H9 (cell line): ENCODE measurements around the gene APBB2. TPM values are rescaled to one million over a fixed set of nuclear protein-coding genes. Genes with fewer than 3 reads are reported as not detected.

ENCODE experiments used
- DNase-seq: peaks from one replicate; pipeline ENCODE4 v3.0.0-alpha.2; 2017
- H2AFZ ChIP-seq: one replicate; pipeline ENCODE4 v1.6.1; 2013; ENCODE audit warnings: mild to moderate bottlenecking, low read length, control low read depth, moderate library complexity
- H2AK5ac ChIP-seq: 2 replicates; pipeline ENCODE4 v1.6.1; 2013; ENCODE audit warnings: low read length, control low read depth, mixed read lengths; ENCODE audit not compliant: insufficient read length
- H2BK120ac ChIP-seq: one replicate; pipeline ENCODE4 v1.6.1; 2013; ENCODE audit warnings: low read depth, mild to moderate bottlenecking, low read length, control low read depth, inconsistent platforms; ENCODE audit not compliant: poor library complexity, severe bottlenecking
- H2BK12ac ChIP-seq: 2 replicates; pipeline ENCODE4 v1.6.1; 2013; ENCODE audit warnings: low read length, control low read depth, mixed read lengths, low read depth; ENCODE audit not compliant: insufficient read length
- H2BK15ac ChIP-seq: 2 replicates; pipeline ENCODE4 v1.6.1; 2013; ENCODE audit warnings: low read depth, low read length, control low read depth
- H2BK20ac ChIP-seq: one replicate; pipeline ENCODE4 v1.6.1; 2013; ENCODE audit warnings: low read depth, mild to moderate bottlenecking, low read length, control low read depth, inconsistent platforms; ENCODE audit not compliant: poor library complexity, severe bottlenecking
- H2BK5ac ChIP-seq: 2 replicates; pipeline ENCODE4 v1.6.1; 2013; ENCODE audit warnings: low read length, control low read depth, mixed read lengths; ENCODE audit not compliant: insufficient read length
- H3K14ac ChIP-seq: 2 replicates; pipeline ENCODE4 v1.6.1; 2013; ENCODE audit warnings: low read length, control low read depth; ENCODE audit not compliant: insufficient read depth
- H3K18ac ChIP-seq: 2 replicates; pipeline ENCODE4 v1.6.1; 2013; ENCODE audit warnings: low read depth, mild to moderate bottlenecking, mixed read lengths, low read length, control low read depth; ENCODE audit not compliant: insufficient read length
- H3K23ac ChIP-seq: 2 replicates; pipeline ENCODE4 v1.6.1; 2013; ENCODE audit warnings: low read length, control low read depth, mixed read lengths, low read depth; ENCODE audit not compliant: insufficient read length
- H3K23me2 ChIP-seq: 2 replicates; pipeline ENCODE4 v1.6.1; 2013; ENCODE audit warnings: low read depth, mild to moderate bottlenecking, mixed read lengths, low read length, control low read depth; ENCODE audit not compliant: insufficient read length, poor library complexity, severe bottlenecking
- H3K27ac ChIP-seq: 2 replicates; pipeline ENCODE4 v1.5.1; 2013; ENCODE audit warnings: low read length, control low read depth, mixed read lengths, low read depth; ENCODE audit not compliant: insufficient read length
- H3K27me3 ChIP-seq: 2 replicates; pipeline ENCODE4 v1.6.1; 2013; ENCODE audit warnings: low read length, control low read depth, inconsistent platforms; ENCODE audit not compliant: insufficient read depth
- H3K4ac ChIP-seq: 2 replicates; pipeline ENCODE4 v1.6.1; 2013; ENCODE audit warnings: low read depth, mild to moderate bottlenecking, control low read depth, inconsistent platforms, low read length, moderate library complexity
- H3K4me1 ChIP-seq: 2 replicates; pipeline ENCODE4 v1.6.1; 2013; ENCODE audit warnings: low read length, control low read depth, inconsistent platforms; ENCODE audit not compliant: insufficient read depth
- H3K4me2 ChIP-seq: 2 replicates; pipeline ENCODE4 v1.6.1; 2013; ENCODE audit warnings: low read length, control low read depth, mixed read lengths; ENCODE audit not compliant: insufficient read length, insufficient read depth
- H3K56ac ChIP-seq: 2 replicates; pipeline ENCODE4 v1.6.1; 2013; ENCODE audit warnings: low read depth, mild to moderate bottlenecking, mixed read lengths, low read length, control low read depth; ENCODE audit not compliant: insufficient read length
- H3K79me1 ChIP-seq: 2 replicates; pipeline ENCODE4 v1.6.1; 2013; ENCODE audit warnings: low read depth, mild to moderate bottlenecking, moderate library complexity, low read length, control low read depth, inconsistent platforms; ENCODE audit not compliant: insufficient read depth, poor library complexity, severe bottlenecking
- H3K79me2 ChIP-seq: 2 replicates; pipeline ENCODE4 v1.6.1; 2013; ENCODE audit warnings: low read length, control low read depth, inconsistent platforms; ENCODE audit not compliant: insufficient read depth
- H3K9ac ChIP-seq: 2 replicates; pipeline ENCODE4 v1.6.1; 2013; ENCODE audit warnings: low read length, control low read depth, mixed read lengths; ENCODE audit not compliant: insufficient read length; ENCODE audit errors: extremely low read depth
- H3K9me3 ChIP-seq: one replicate; pipeline ENCODE4 v1.6.1; 2013; ENCODE audit warnings: low read depth, low read length, inconsistent platforms; ENCODE audit not compliant: control insufficient read depth
- H3T11ph ChIP-seq: one replicate; pipeline ENCODE4 v1.6.1; 2013; ENCODE audit warnings: mild to moderate bottlenecking, low read length, control low read depth, inconsistent platforms
- H4K20me1 ChIP-seq: one replicate; pipeline ENCODE4 v1.6.1; 2013; ENCODE audit not compliant: control insufficient read depth, insufficient read length, insufficient read depth
- H4K5ac ChIP-seq: 2 replicates; pipeline ENCODE4 v1.6.1; 2013; ENCODE audit warnings: low read depth, mild to moderate bottlenecking, mixed read lengths, low read length, control low read depth; ENCODE audit not compliant: insufficient read length
- H4K8ac ChIP-seq: replicated peaks from 2 replicates; pipeline ENCODE4 v1.6.1; 2013; ENCODE audit warnings: low read length, control low read depth, mixed read lengths, low read depth; ENCODE audit not compliant: insufficient read length
- H4K91ac ChIP-seq: 2 replicates; pipeline ENCODE4 v1.6.1; 2013; ENCODE audit warnings: low read depth, mild to moderate bottlenecking, moderate library complexity, mixed read lengths, low read length, control low read depth; ENCODE audit not compliant: insufficient read length
- H3K27ac Mint-ChIP-seq, 3 experiments: 2 replicates in 2 of 3; 3 replicates in 1 of 3; pipeline ENCODE4 v1.8.0; 2020 to 2021; ENCODE audit warnings: mixed read lengths in 3 of 3, mild to moderate bottlenecking in 1 of 3, moderate library complexity in 1 of 3
- H3K27me3 Mint-ChIP-seq: 2 replicates; pipeline ENCODE4 v1.8.0; 2021; ENCODE audit warnings: low read depth, mild to moderate bottlenecking, moderate library complexity, mixed read lengths
- H3K36me3 Mint-ChIP-seq, 3 experiments: 2 replicates in 2 of 3; 3 replicates in 1 of 3; pipeline ENCODE4 v1.8.0; 2020 to 2021; ENCODE audit warnings: low read depth in 3 of 3, mixed read lengths in 3 of 3; ENCODE audit not compliant: insufficient read depth in 1 of 3
- H3K4me1 Mint-ChIP-seq, 2 experiments: 2 replicates each; pipeline ENCODE4 v1.8.0; 2020; ENCODE audit warnings: mixed read lengths in 2 of 2
- H3K4me3 Mint-ChIP-seq, 2 experiments: 2 replicates in 1 of 2; 3 replicates in 1 of 2; pipeline ENCODE4 v1.8.0; 2020 to 2021; ENCODE audit warnings: mild to moderate bottlenecking in 2 of 2, mixed read lengths in 2 of 2, moderate library complexity in 1 of 2
- H3K9me3 Mint-ChIP-seq, 2 experiments: 2 replicates in 1 of 2; 3 replicates in 1 of 2; pipeline ENCODE4 v1.8.0; 2020; ENCODE audit warnings: mild to moderate bottlenecking in 2 of 2, mixed read lengths in 2 of 2, moderate library complexity in 1 of 2
- CTCF ChIP-seq: fragments of 200-600 bp; sonication (generic); conservative IDR thresholded peaks from 3 replicates; pipeline ENCODE4 v1.8.0; 2021; ENCODE audit warnings: antibody characterized with exemption, mild to moderate bottlenecking
- WGBS: extraction: QIAGEN DNeasy Blood & Tissue Kit; methylation state at CpG from one replicate; pipeline ENCODE4 v1.1.7; 2013; ENCODE audit warnings: missing lambda C conversion rate, low lambda C conversion rate, mixed read lengths; ENCODE audit not compliant: insufficient read length; ENCODE audit errors: extremely low coverage; 5-methylcytosine and 5-hydroxymethylcytosine counted together
- total RNA-seq: library from RNA; stranded (reverse); gene quantifications from 2 replicates; pipeline ENCODE4 v1.2.1, GENCODE V29; 2021

APBB2 gene
- total RNA-seq, 1 experiment from 2014 or later, result 39.6 TPM

- H3K27ac ChIP-seq, result no peak overlapping the region
- H2BK15ac ChIP-seq, result no peak overlapping the region
- no peak overlapping the region for H4K8ac ChIP-seq
- WGBS, result no CpG with 5 or more reads among the region's 16 CpGs
- TF ChIP-seq CTCF, result no peak
- H3K27me3 ChIP-seq, result no peaks in the 10 kb centered on the region
- no peak overlapping the region for H3K4me3 Mint-ChIP-seq
- no peak overlapping the region for H2BK120ac ChIP-seq
- no peaks in the 10 kb centered on the region for H4K20me1 ChIP-seq
- H3K23ac ChIP-seq, result no peak overlapping the region
- no peak overlapping the region for H3K18ac ChIP-seq
- H3K27ac Mint-ChIP-seq, result 0 out of 7 replicates have a peak overlapping the region, but pooled peaks of 1 of the 3 experiments have one; percentile 7
- H3K4ac ChIP-seq, result no peak overlapping the region
- peaks cover 11 to 13% of the 10 kb centered on the region in 2 experiments for H3K4me1 Mint-ChIP-seq
- H3K27me3 Mint-ChIP-seq, result no peaks in the 10 kb centered on the region
- no peak overlapping the region for H4K5ac ChIP-seq
- no peak overlapping the region for H2BK5ac ChIP-seq
- H3K9me3 ChIP-seq, result no peaks in the 10 kb centered on the region
- peaks cover 3% of the 10 kb centered on the region; the same call in 1 of the 2 replicates for H3K79me2 ChIP-seq
- peaks cover 17 to 45% (median 24%) of the 10 kb centered on the region in 3 experiments; a peak in 6 of 7 replicates for H3K36me3 Mint-ChIP-seq
- H3K14ac ChIP-seq, result no peak overlapping the region
- no peak overlapping the region for H3T11ph ChIP-seq
- H2AFZ ChIP-seq, result no peak overlapping the region
- H3K9ac ChIP-seq, result no peak overlapping the region
- H3K79me1 ChIP-seq, result no peaks in the 10 kb centered on the region
- H2AK5ac ChIP-seq, result no peak overlapping the region
- no peaks in the 10 kb centered on the region for H3K9me3 Mint-ChIP-seq
- H3K4me1 ChIP-seq, result 0 out of 2 replicates have a peak, but pooled peaks cover 3% of the 10 kb centered on the region
- H2BK20ac ChIP-seq, result no peak overlapping the region
- no peak for DNase-seq
- no peaks in the 10 kb centered on the region for H3K23me2 ChIP-seq
- H3K4me2 ChIP-seq, result no peak overlapping the region
- H4K91ac ChIP-seq, result no peak overlapping the region
- H3K56ac ChIP-seq, result no peak overlapping the region
- H2BK12ac ChIP-seq, result no peak overlapping the region
Observed at GRCh38 chr4:40837094-40837870, 377.1 kb downstream of the APBB2 start.
